Sciatic nerve (tissue), 2 donors: Measurements from ENCODE around the gene TOR3A. TPM values are rescaled to one million over a fixed set of nuclear protein-coding genes. Genes with fewer than 3 reads are reported as not detected.
"Not testable (repeated sequence)": the region's sequence is repeated elsewhere in the genome, so short reads cannot be mapped to it uniquely, and the experiment has no call there.

Source experiments
- ATAC-seq: fragments of 200-7000 bp; cut with Tn5 transposase; one replicate; pipeline ENCODE4 v1.9.1; 2020; ENCODE audit warnings: mild to moderate bottlenecking, moderate library complexity
- DNase-seq: peaks from one replicate; pipeline ENCODE4 v3.0.0-alpha.2; 2020; ENCODE audit warnings: low spot score
- intact Hi-C: fragments of 100-400 bp; cut with DNase I; formaldehyde crosslinking; loops from one replicate; pipeline ENCODE4 v1.14.2; 2022
- total RNA-seq: library from RNA; stranded (reverse); fragmentation: NEBNext Ultra II Directional; extraction: Animal tissue kit (Norgen Biotek cat#: 25700); gene quantifications from one replicate; pipeline ENCODE4 v1.2.1, GENCODE V29; 2021
- donor health status: DM: no; HTN: no; CAD: no.
- donor health status: DM: no; HTN: no; CAD: no.

TOR3A gene
- total RNA-seq, 1 donor from 2014 or later: 18.4 TPM

- DNase-seq: no peak
- no peak for ATAC-seq
- intact Hi-C loops: no loop called here
Observed at GRCh38 chr1:179101566-179101965, 19.7 kb downstream of the TOR3A start.

- DNase-seq (no peak), ATAC-seq (no peak)
- intact Hi-C loops: no loop called here
Observed at GRCh38 chr1:179103999-179104398, 22.1 kb downstream of the TOR3A start.

- no peak for ATAC-seq
- intact Hi-C loops: no loop called here
- no peak for DNase-seq
Observed at GRCh38 chr1:179104611-179105250, 22.9 kb downstream of the TOR3A start.

GRCh38 chr1:179105393-179105792 is 23.5 kb downstream of the TOR3A start:
- no peak for DNase-seq
- intact Hi-C loops: no loop called here
- ATAC-seq: no peak

GRCh38 chr1:179107706-179108629 is 26.1 kb downstream of the TOR3A start:
- DNase-seq (no peak), ATAC-seq (peak; percentile 13)
- intact Hi-C loops: no loop called here

GRCh38 chr1:179108644-179109043 is 26.8 kb downstream of the TOR3A start:
- DNase-seq: no peak
- no peak for ATAC-seq
- intact Hi-C loops: no loop called here

GRCh38 chr1:179115181-179115580 is 33.3 kb downstream of the TOR3A start:
- intact Hi-C loops: no loop called here
- no peak for ATAC-seq
- DNase-seq: no peak

- ATAC-seq: no peak
- intact Hi-C loops: no loop called here
Observed at GRCh38 chr1:179119513-179119912, 37.6 kb downstream of the TOR3A start.

GRCh38 chr1:179120736-179121135 is 38.9 kb downstream of the TOR3A start:
- DNase-seq (no peak), ATAC-seq (no peak)
- intact Hi-C loops: loop anchor here (10.0 kb wide), 1 partner anchor 74 kb away; no protein-coding TSS in a partner anchor

More at GRCh38 chr1:179119513-179119912, 37.6 kb downstream of the TOR3A start:
- DNase-seq: no peak

- ATAC-seq: peak; percentile 80
- DNase-seq: no peak
- intact Hi-C loops: loop anchor here (10.0 kb wide), 1 partner anchor 73 kb away; no protein-coding TSS in a partner anchor
Observed at GRCh38 chr1:179121159-179121938, 39.5 kb downstream of the TOR3A start.

GRCh38 chr1:179124873-179125272 is 43.0 kb downstream of the TOR3A start:
- intact Hi-C loops: loop anchor here (10.0 kb wide), 1 partner anchor 70 kb away; no protein-coding TSS in a partner anchor
- DNase-seq: no peak
- no peak for ATAC-seq

- DNase-seq: no peak
- ATAC-seq: peak; percentile 22
- intact Hi-C loops: loop anchor here (10.0 kb wide), 1 partner anchor 68 kb away; no protein-coding TSS in a partner anchor
Observed at GRCh38 chr1:179126338-179127060, 44.6 kb downstream of the TOR3A start.

- DNase-seq: no peak
- no peak for ATAC-seq
- intact Hi-C loops: loop anchor here (10.0 kb wide), 1 partner anchor 67 kb away; no protein-coding TSS in a partner anchor
Observed at GRCh38 chr1:179127163-179127895, 45.5 kb downstream of the TOR3A start.

GRCh38 chr1:179128520-179128919 is 46.6 kb downstream of the TOR3A start:
- DNase-seq: no peak
- intact Hi-C loops: loop anchor here (10.0 kb wide), 1 partner anchor 66 kb away; no protein-coding TSS in a partner anchor
- no peak for ATAC-seq

- ATAC-seq (peak; percentile 86), DNase-seq (no peak)
- intact Hi-C loops: loop anchor here (10.0 kb wide), 1 partner anchor 65 kb away; no protein-coding TSS in a partner anchor
Observed at GRCh38 chr1:179129702-179130473, 48.0 kb downstream of the TOR3A start.

- intact Hi-C loops, DNase-seq, ATAC-seq: not testable (repeated sequence)
Observed at GRCh38 chr1:179135168-179135567, 53.3 kb downstream of the TOR3A start.

GRCh38 chr1:179135707-179136106 is 53.8 kb downstream of the TOR3A start:
- ATAC-seq, DNase-seq, intact Hi-C loops: not testable (repeated sequence)
